H1 (cell line): ENCODE measurements around the gene TNIK. TPM values are rescaled to one million over a fixed set of nuclear protein-coding genes. Genes with fewer than 3 reads are reported as not detected.

Source experiments
- CTCF ChIA-PET: fragments of 300-600 bp; sonication (Branson Sonifier 250); formaldehyde crosslinking; loops from one replicate; lab custom pipeline; 2021; ENCODE audit not compliant: partially characterized antibody; lab: Charles Lee
- POLR2A ChIA-PET: fragments of 300-600 bp; sonication (Branson Sonifier 250); formaldehyde crosslinking; loops from one replicate; lab custom pipeline; 2021; ENCODE audit warnings: inconsistent platforms; ENCODE audit not compliant: partially characterized antibody; lab: Charles Lee
- DNase-seq, 2 experiments: peaks; one replicate each; pipeline versions ENCODE4 v3.0.0 to v3.0.0-alpha.2; 2010 to 2022; ENCODE audit warnings: low spot score in 2 of 2, low read depth in 1 of 2, mixed read lengths in 1 of 2
- FAIRE-seq: peaks from 2 replicates; lab custom pipeline; 2011; peaks lifted over from hg19 to GRCh38; lab: Jason Lieb, UNC
- H2AFZ ChIP-seq: 2 replicates; pipeline ENCODE4 v1.8.1; 2012; ENCODE audit warnings: low read length, inconsistent platforms
- H2AK5ac ChIP-seq: 2 replicates; pipeline ENCODE4 v1.6.1; 2013; ENCODE audit warnings: low read depth, low read length
- H2BK120ac ChIP-seq: replicated peaks from 2 replicates; pipeline ENCODE3; 2013; ENCODE audit warnings: low read depth, low read length, inconsistent platforms
- H2BK12ac ChIP-seq: 2 replicates; pipeline ENCODE4 v1.6.1; 2013; ENCODE audit warnings: low read depth, low read length
- H2BK15ac ChIP-seq: 2 replicates; pipeline ENCODE4 v1.6.1; 2013; ENCODE audit warnings: low read length
- H2BK20ac ChIP-seq: 2 replicates; pipeline ENCODE4 v1.6.1; 2013; ENCODE audit warnings: low read length
- H2BK5ac ChIP-seq: 2 replicates; pipeline ENCODE4 v1.6.1; 2013; ENCODE audit warnings: low read depth, low read length
- H3K14ac ChIP-seq: 2 replicates; pipeline ENCODE4 v1.6.1; 2013; ENCODE audit warnings: inconsistent platforms; ENCODE audit not compliant: insufficient read length
- H3K18ac ChIP-seq: 2 replicates; pipeline ENCODE4 v1.6.1; 2013; ENCODE audit warnings: low read length; ENCODE audit errors: extremely low read depth
- H3K23ac ChIP-seq: 2 replicates; pipeline ENCODE4 v1.6.1; 2013; ENCODE audit warnings: inconsistent platforms; ENCODE audit not compliant: insufficient read length
- H3K23me2 ChIP-seq: 2 replicates; pipeline ENCODE4 v1.6.1; 2013; ENCODE audit warnings: low read depth, low read length
- H3K27ac ChIP-seq: 2 replicates; pipeline ENCODE4 v1.6.1; 2011; ENCODE audit warnings: low read depth, low read length, inconsistent platforms
- H3K27me3 ChIP-seq, 4 experiments: replicated peaks in 1 of 4; 1 replicate in 1 of 4; 2 replicates in 3 of 4; pipeline versions ENCODE4 v1.6.1 to v1.8.1; 2011 to 2013; ENCODE audit warnings: low read length in 3 of 4, mild to moderate bottlenecking in 3 of 4, inconsistent platforms in 2 of 4, mixed read lengths in 2 of 4, moderate library complexity in 1 of 4; ENCODE audit not compliant: control insufficient read depth in 3 of 4, insufficient read depth in 3 of 4; ENCODE audit errors: extremely low read depth in 1 of 4
- H3K36me3 ChIP-seq, 4 experiments: 2 replicates each; pipeline versions ENCODE4 v1.6.1 to v1.8.1; 2011 to 2013; ENCODE audit warnings: mild to moderate bottlenecking in 4 of 4, low read length in 3 of 4, moderate library complexity in 2 of 4, control low read depth in 1 of 4, inconsistent platforms in 1 of 4; ENCODE audit not compliant: insufficient read depth in 4 of 4, control insufficient read depth in 2 of 4
- H3K4ac ChIP-seq: replicated peaks from 2 replicates; pipeline ENCODE3; 2013; ENCODE audit warnings: low read length, low read depth, mixed read lengths, inconsistent platforms; ENCODE audit not compliant: insufficient read length
- H3K4me1 ChIP-seq, 4 experiments: replicated peaks in 1 of 4; 1 replicate in 1 of 4; 2 replicates in 3 of 4; pipeline versions ENCODE4 v1.6.1 to v1.8.1; 2011 to 2013; ENCODE audit warnings: low read length in 3 of 4, inconsistent platforms in 2 of 4, mixed read lengths in 1 of 4; ENCODE audit not compliant: insufficient read depth in 4 of 4, control insufficient read depth in 3 of 4
- H3K4me2 ChIP-seq, 2 experiments: 2 replicates each; pipeline versions ENCODE4 v1.6.1 to v1.8.1; 2011 to 2013; ENCODE audit warnings: low read depth in 2 of 2, low read length in 2 of 2, control low read depth in 1 of 2, inconsistent platforms in 1 of 2, mild to moderate bottlenecking in 1 of 2; ENCODE audit not compliant: insufficient read depth in 1 of 2
- H3K4me3 ChIP-seq, 4 experiments: fragments of 200-600, 300-600 bp in 1 of 4; sonication (generic), shearing (Covaris generic), sonication (Bioruptor Twin) in 1 of 4; 2 replicates each; pipeline versions ENCODE4 v1.5.1 to v1.8.1; 2011 to 2016; ENCODE audit warnings: low read length in 4 of 4, low read depth in 3 of 4, control low read depth in 2 of 4, inconsistent platforms in 2 of 4, mild to moderate bottlenecking in 2 of 4, mixed read lengths in 1 of 4, moderate library complexity in 1 of 4; ENCODE audit not compliant: insufficient read depth in 2 of 4; ENCODE audit errors: extremely low read depth in 1 of 4
- H3K56ac ChIP-seq: replicated peaks from 2 replicates; pipeline ENCODE3; 2013; ENCODE audit warnings: low read depth, mild to moderate bottlenecking, mixed read lengths, low read length, inconsistent platforms; ENCODE audit not compliant: insufficient read length
- H3K79me1 ChIP-seq: 2 replicates; pipeline ENCODE4 v1.6.1; 2013; ENCODE audit warnings: low read depth, low read length, control low read depth
- H3K79me2 ChIP-seq, 2 experiments: 2 replicates each; pipeline versions ENCODE4 v1.6.1 to v1.8.1; 2012 to 2013; ENCODE audit warnings: low read length in 2 of 2, mild to moderate bottlenecking in 2 of 2, inconsistent platforms in 1 of 2; ENCODE audit not compliant: insufficient read depth in 2 of 2, control insufficient read depth in 1 of 2
- H3K9ac ChIP-seq, 4 experiments: replicated peaks in 1 of 4; 1 replicate in 1 of 4; 2 replicates in 3 of 4; pipeline versions ENCODE4 v1.6.1 to v1.8.1; 2011 to 2013; ENCODE audit warnings: low read depth in 3 of 4, low read length in 3 of 4, control low read depth in 2 of 4, mild to moderate bottlenecking in 2 of 4, moderate library complexity in 2 of 4, inconsistent platforms in 1 of 4; ENCODE audit errors: extremely low read depth in 1 of 4
- H3K9me3 ChIP-seq, 2 experiments: 2 replicates each; pipeline versions ENCODE4 v1.6.1 to v1.8.1; 2012 to 2013; ENCODE audit warnings: mild to moderate bottlenecking in 2 of 2, moderate library complexity in 2 of 2, control low read depth in 1 of 2, inconsistent platforms in 1 of 2, low read depth in 1 of 2, low read length in 1 of 2, mixed read lengths in 1 of 2; ENCODE audit not compliant: insufficient read depth in 2 of 2
- H4K20me1 ChIP-seq, 2 experiments: replicated peaks in 1 of 2; 2 replicates each; pipeline versions ENCODE3 to v1.8.1; 2011 to 2013; ENCODE audit warnings: inconsistent platforms in 2 of 2, low read length in 2 of 2, mild to moderate bottlenecking in 1 of 2; ENCODE audit not compliant: insufficient read depth in 2 of 2, control insufficient read depth in 1 of 2
- H4K5ac ChIP-seq: 2 replicates; pipeline ENCODE4 v1.6.1; 2013; ENCODE audit warnings: low read length, low read depth, mixed read lengths, inconsistent platforms; ENCODE audit not compliant: insufficient read length
- H4K8ac ChIP-seq: 2 replicates; pipeline ENCODE4 v1.8.0; 2013; ENCODE audit warnings: mild to moderate bottlenecking, moderate library complexity, low read length, inconsistent platforms; ENCODE audit not compliant: insufficient read depth; ENCODE audit errors: extremely low read depth
- H4K91ac ChIP-seq: replicated peaks from 2 replicates; pipeline ENCODE3; 2013; ENCODE audit warnings: low read length, mixed read lengths, inconsistent platforms; ENCODE audit not compliant: insufficient read length
- KDM4A ChIP-seq: IDR thresholded peaks from one replicate; pipeline ENCODE4 v1.7.1; 2012; ENCODE audit warnings: low read depth, mild to moderate bottlenecking, moderate library complexity, low read length, inconsistent platforms; ENCODE audit not compliant: severe bottlenecking
- SIN3A ChIP-seq, 2 experiments: IDR thresholded peaks in 1 of 2; conservative IDR thresholded peaks in 1 of 2; 2 replicates each; pipeline ENCODE4 v1.6.1; 2011 to 2012; ENCODE audit warnings: low read length in 2 of 2, improper control_type of control experiment in 1 of 2, low read depth in 1 of 2, mild to moderate bottlenecking in 1 of 2
- TCF12 ChIP-seq: IDR thresholded peaks from 2 replicates; pipeline ENCODE4 v1.6.1; 2011; ENCODE audit warnings: low read depth, mild to moderate bottlenecking, low read length
- WGBS, 2 experiments: shearing (Covaris generic) in 1 of 2; methylation state at CpG; one replicate each; pipeline versions ENCODE4 v1.1.6 to v1.1.7; 2013 to 2015; ENCODE audit warnings: low lambda C conversion rate in 2 of 2, mixed read lengths in 2 of 2, inconsistent platforms in 1 of 2, low coverage in 1 of 2, missing lambda C conversion rate in 1 of 2; ENCODE audit not compliant: insufficient replicate concordance in 2 of 2, insufficient coverage in 1 of 2, insufficient read length in 1 of 2; ENCODE audit errors: extremely low coverage in 1 of 2, missing lambda C conversion rate in 1 of 2; 5-methylcytosine and 5-hydroxymethylcytosine counted together
- polyA plus RNA-seq, 7 experiments: library from polyadenylated mRNA; depleted of rRNA in 3 of 7; stranded (reverse) in 5 of 7; unstranded in 2 of 7; fragments of >200 nt in 5 of 7; fragments of 200-250 nt in 2 of 7; gene quantifications; 1 replicate in 5 of 7; 2 replicates in 1 of 7; 4 replicates in 1 of 7; pipeline versions ENCODE4 v1.2.1 to v1.2.3, GENCODE V29; 2011 to 2013; ENCODE audit warnings: missing spikeins in 2 of 7, mixed read lengths in 2 of 7
- total RNA-seq: library from RNA; stranded (reverse); fragmentation: NEBNext Ultra II Directional; extraction: Animal tissue kit (Norgen Biotek cat#: 25700); gene quantifications from 2 replicates; pipeline ENCODE4 v1.2.1, GENCODE V29; 2021

TNIK gene
- total and polyA plus RNA-seq, 2 of the 8 experiments (the other 6 are each of a cell fraction or from before 2014, with no cell fraction given) = 7.4 to 42.0 TPM

DNA sequence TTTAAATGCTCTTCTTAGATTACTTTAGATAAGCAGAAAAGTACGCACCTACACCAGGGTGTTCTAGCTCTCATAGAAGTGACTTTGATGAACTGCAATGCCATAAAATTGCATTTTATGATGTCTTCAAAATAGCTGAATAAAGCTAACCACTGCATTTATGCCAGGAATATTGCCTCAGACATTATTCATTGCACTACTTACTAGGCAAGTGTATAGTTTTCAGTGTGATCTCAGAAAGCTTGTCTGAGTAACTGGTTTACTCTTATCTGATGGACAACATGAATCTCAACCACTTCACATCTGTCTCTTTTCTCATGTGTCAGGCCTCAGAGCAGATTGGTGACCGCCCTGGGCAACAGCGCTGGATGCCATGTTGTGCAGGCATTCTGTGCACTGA is 314.4 kb downstream of the TNIK start:
- TF ChIP-seq KDM4A (no peak), TCF12 (no peak), SIN3A (conservative IDR thresholded peaks at IDR 0.05 in 1 of 2, IDR thresholded peaks at IDR 0.05 in 1 of 2; ENCODE audit: low read depth in 1 of 2, low read length in 2 of 2) (no peak)

More for the DNA sequence above, 314.4 kb downstream of the TNIK start:
- Histone ChIP-seq H4K8ac (no peak overlapping the region), H3K18ac (no peak overlapping the region), H2BK12ac (no peak overlapping the region), H4K5ac (no peak overlapping the region), H2BK20ac (no peak overlapping the region), H2BK5ac (no peak overlapping the region), H3K9ac (no peak overlapping the region), H2BK120ac (no peak overlapping the region), H3K79me2 (no peaks in the 10 kb centered on the region), H3K4me3 (no peak overlapping the region), H3K4me2 (no peak overlapping the region), H4K20me1 (no peaks in the 10 kb centered on the region), H2AK5ac (no peak overlapping the region), H3K4me1 (no peaks in the 10 kb centered on the region), H3K14ac (no peak overlapping the region), H3K36me3 (no peaks in the 10 kb centered on the region; a peak in 2 of 8 replicates), H3K27ac (no peak overlapping the region), H3K23ac (no peak overlapping the region), H3K79me1 (no peaks in the 10 kb centered on the region), H3K4ac (no peak overlapping the region), H4K91ac (no peak overlapping the region), H3K56ac (no peak overlapping the region), H3K23me2 (no peaks in the 10 kb centered on the region), H3K27me3 (no peaks in the 10 kb centered on the region), H2AFZ (no peak overlapping the region), H3K9me3 (no peaks in the 10 kb centered on the region; a peak in 1 of 4 replicates), H2BK15ac (no peak overlapping the region)
- POLR2A ChIA-PET = no interaction called here
- CTCF ChIA-PET = interaction anchor here (1.1 kb wide), 2 partner anchors 228 to 412 kb away, joined by 3 read pairs; no protein-coding TSS in a partner anchor
- 93% methylated on average over 3 of the region's 3 CpGs; no CpG with 5 or more reads in 1 of the 2 experiments for WGBS, 2 experiments
- DNase-seq (no peak), FAIRE-seq (no peak)
